MM.1S (cell line): ENCODE measurements around the gene ELMO1.

Experiments
- DNase-seq: peaks from one replicate; pipeline ENCODE4 v3.0.0-alpha.2; 2015
- H2AFZ ChIP-seq: fragments of 300-600 bp; sonication (generic); 2 replicates; pipeline ENCODE4 v1.6.0; 2016; ENCODE audit warnings: antibody characterized with exemption, low read length
- H3F3A ChIP-seq: fragments of 300-600 bp; sonication (generic); 2 replicates; pipeline ENCODE4 v1.6.1; 2016; ENCODE audit warnings: mild to moderate bottlenecking, antibody characterized with exemption, low read length, moderate library complexity, mixed read lengths; ENCODE audit not compliant: insufficient read depth
- H3K27ac ChIP-seq: fragments of 300-600 bp; sonication (generic); 2 replicates; pipeline ENCODE4 v1.5.1; 2016; ENCODE audit warnings: mild to moderate bottlenecking, low read length
- H3K27me3 ChIP-seq: fragments of 300-600 bp; sonication (generic); replicated peaks from 2 replicates; pipeline ENCODE4 v1.6.0; 2016; ENCODE audit warnings: low read length; ENCODE audit not compliant: insufficient read depth
- H3K36me3 ChIP-seq: fragments of 300-600 bp; sonication (generic); replicated peaks from 2 replicates; pipeline ENCODE4 v1.6.1; 2016; ENCODE audit warnings: mild to moderate bottlenecking, low read length, mixed read lengths; ENCODE audit not compliant: insufficient read depth
- H3K4me1 ChIP-seq: fragments of 300-600 bp; sonication (generic); 2 replicates; pipeline ENCODE4 v1.6.1; 2016; ENCODE audit warnings: low read length, mixed read lengths
- H3K4me2 ChIP-seq: fragments of 300-600 bp; sonication (generic); 2 replicates; pipeline ENCODE4 v1.6.0; 2016; ENCODE audit warnings: low read depth, low read length
- H3K4me3 ChIP-seq: fragments of 300-600 bp; sonication (generic); 2 replicates; pipeline ENCODE4 v1.5.1; 2016; ENCODE audit warnings: low read length, mixed read lengths
- H3K79me2 ChIP-seq: fragments of 300-600 bp; sonication (generic); 2 replicates; pipeline ENCODE4 v1.6.1; 2016; ENCODE audit warnings: mixed run types, low read length, mixed read lengths
- H3K9ac ChIP-seq: fragments of 300-600 bp; sonication (generic); 2 replicates; pipeline ENCODE4 v1.6.1; 2016; ENCODE audit warnings: low read length, mixed read lengths
- H3K9me2 ChIP-seq: fragments of 300-600 bp; sonication (generic); replicated peaks from 2 replicates; pipeline ENCODE4 v1.6.1; 2016; ENCODE audit warnings: mild to moderate bottlenecking, low read length, mixed read lengths; ENCODE audit not compliant: insufficient read depth
- H3K9me3 ChIP-seq: fragments of 300-600 bp; sonication (generic); replicated peaks from 2 replicates; pipeline ENCODE4 v1.6.1; 2016; ENCODE audit warnings: mild to moderate bottlenecking, low read length, mixed read lengths; ENCODE audit not compliant: insufficient read depth
- H4K20me1 ChIP-seq: fragments of 300-600 bp; sonication (generic); 2 replicates; pipeline ENCODE4 v1.6.1; 2016; ENCODE audit warnings: mild to moderate bottlenecking, low read length, moderate library complexity, mixed read lengths; ENCODE audit not compliant: insufficient read depth
- CTCF ChIP-seq: fragments of 300-600 bp; sonication (generic); IDR thresholded peaks from 2 replicates; pipeline ENCODE4 v1.5.1; 2016; ENCODE audit warnings: antibody characterized with exemption, low read length, mixed read lengths
- EZH2 ChIP-seq: fragments of 300-600 bp; sonication (generic); optimal IDR thresholded peaks from 2 replicates; pipeline ENCODE3; 2017; ENCODE audit warnings: low read depth, mild to moderate bottlenecking, antibody characterized with exemption, low read length, mixed read lengths
- EZH2phosphoT487 ChIP-seq: fragments of 300-600 bp; sonication (generic); IDR thresholded peaks from 2 replicates; pipeline ENCODE4 v1.6.1; 2018; ENCODE audit warnings: antibody characterized with exemption, low read length

ELMO1 gene

GRCh38 chr7:37162106-37162505 lies 286.6 kb downstream of the ELMO1 start:
- Histone ChIP-seq H3K9me2 (no peaks in the 10 kb centered on the region), H3K9me3 (no peaks in the 10 kb centered on the region), H3K79me2 (no peaks in the 10 kb centered on the region), H3F3A (no peaks in the 10 kb centered on the region), H3K36me3 (no peaks in the 10 kb centered on the region), H3K4me2 (no peak overlapping the region), H3K9ac (no peak overlapping the region), H3K27ac (no peak overlapping the region), H4K20me1 (no peaks in the 10 kb centered on the region), H3K27me3 (no peaks in the 10 kb centered on the region), H3K4me1 (no peaks in the 10 kb centered on the region), H3K4me3 (no peak overlapping the region), H2AFZ (no peak overlapping the region)
- DNase-seq, result no peak
- TF ChIP-seq EZH2phosphoT487, result no peak
- TF ChIP-seq CTCF, result no peak
- no peak for TF ChIP-seq EZH2

- H3K4me2 ChIP-seq, result no peak overlapping the region
- H3K9ac ChIP-seq, result no peak overlapping the region
- no peak for DNase-seq
- H4K20me1 ChIP-seq, result no peaks in the 10 kb centered on the region
- no peak overlapping the region for H3K4me3 ChIP-seq
- H2AFZ ChIP-seq, result no peak overlapping the region
- H3F3A ChIP-seq, result no peaks in the 10 kb centered on the region
- H3K9me3 ChIP-seq, result no peaks in the 10 kb centered on the region
- H3K79me2 ChIP-seq, result no peaks in the 10 kb centered on the region
- H3K9me2 ChIP-seq, result no peaks in the 10 kb centered on the region
- H3K27ac ChIP-seq, result no peak overlapping the region
- no peak for TF ChIP-seq EZH2
- TF ChIP-seq EZH2phosphoT487, result no peak
- no peak for TF ChIP-seq CTCF
- no peaks in the 10 kb centered on the region for H3K27me3 ChIP-seq
- H3K36me3 ChIP-seq, result no peaks in the 10 kb centered on the region
- no peaks in the 10 kb centered on the region for H3K4me1 ChIP-seq
Measured at GRCh38 chr7:37160656-37161055, 288.0 kb downstream of the ELMO1 start.

- Histone ChIP-seq H2AFZ (no peak overlapping the region), H4K20me1 (no peaks in the 10 kb centered on the region), H3K4me2 (no peak overlapping the region), H3K36me3 (no peaks in the 10 kb centered on the region), H3K9me3 (no peaks in the 10 kb centered on the region), H3K9ac (no peak overlapping the region), H3K27ac (no peak overlapping the region), H3F3A (no peaks in the 10 kb centered on the region), H3K4me1 (no peaks in the 10 kb centered on the region), H3K4me3 (no peak overlapping the region), H3K9me2 (no peaks in the 10 kb centered on the region), H3K27me3 (no peaks in the 10 kb centered on the region), H3K79me2 (no peaks in the 10 kb centered on the region)
- no peak for TF ChIP-seq EZH2phosphoT487
- TF ChIP-seq EZH2, result no peak
- TF ChIP-seq CTCF, result no peak
- no peak for DNase-seq
Measured at GRCh38 chr7:37153376-37153775, 295.3 kb downstream of the ELMO1 start.
